IMR-90 (cell line): ENCODE data around the gene CCNL2.

ENCODE experiments used
- BHLHE40 ChIP-seq: fragments of 150-350 bp; IDR thresholded peaks from 2 replicates; pipeline ENCODE4 v1.6.1; 2016; ENCODE audit warnings: mild to moderate bottlenecking, low read depth, low read length
- CHD1 ChIP-seq: IDR thresholded peaks from 2 replicates; pipeline ENCODE4 v1.6.1; 2012; ENCODE audit warnings: low read depth, low read length, improper control_type of control experiment
- POLR2A ChIP-seq: IDR thresholded peaks from 2 replicates; pipeline ENCODE4 v1.6.1; 2012; ENCODE audit warnings: mild to moderate bottlenecking, low read depth, low read length
- RAD21 ChIP-seq: IDR thresholded peaks from 2 replicates; pipeline ENCODE4 v1.6.1; 2012; ENCODE audit warnings: low read length, improper control_type of control experiment
- SMC3 ChIP-seq: fragments of 150-350 bp; IDR thresholded peaks from 2 replicates; pipeline ENCODE4 v1.6.1; 2016; ENCODE audit warnings: low read depth, mild to moderate bottlenecking, antibody characterized with exemption, low read length, moderate library complexity
- TF ChIP-seq, protein P1 (sequence below): conservative IDR thresholded peaks from 2 replicates; pipeline ENCODE4 v1.5.1; 2012; ENCODE audit warnings: mild to moderate bottlenecking, low read depth, low read length, improper control_type of control experiment
- TF ChIP-seq, protein P2 (sequence below): fragments of 150-350 bp; IDR thresholded peaks from 2 replicates; pipeline ENCODE4 v1.6.1; 2017; ENCODE audit warnings: mild to moderate bottlenecking, antibody characterized with exemption, low read length, low read depth

DNA sequence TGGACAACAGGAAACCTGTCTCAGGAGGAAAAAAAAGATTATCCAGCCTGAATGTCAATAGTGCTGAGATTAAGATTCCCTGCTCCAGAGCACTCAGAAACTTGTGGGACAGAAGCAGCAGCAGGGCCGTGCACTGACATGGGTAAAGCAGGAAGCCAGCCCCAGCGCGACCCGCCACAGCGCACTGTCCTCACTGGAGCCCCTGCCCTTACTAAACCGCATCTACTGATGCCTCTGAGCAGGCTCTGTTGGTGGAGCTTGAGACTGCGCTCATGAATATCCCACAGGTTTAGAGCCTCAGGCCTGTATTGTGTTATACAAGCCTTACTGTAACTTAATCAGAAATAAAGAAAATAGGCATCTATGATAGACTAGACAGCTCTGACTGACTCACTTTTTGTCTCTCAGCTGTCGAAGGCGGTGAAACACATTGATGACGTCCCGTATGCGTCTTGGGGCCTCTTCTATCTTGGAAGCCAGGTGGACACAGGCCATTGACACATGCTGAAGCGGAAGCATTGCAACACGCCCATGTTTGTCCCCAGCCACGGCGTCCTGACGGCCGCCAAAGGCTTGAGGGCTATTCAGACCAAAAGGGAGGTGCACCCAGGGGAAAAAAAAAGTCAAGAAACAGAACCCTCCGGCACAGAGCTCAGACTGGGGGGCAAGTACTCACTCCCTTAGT, 1.2 kb downstream of the CCNL2 start:
- TF ChIP-seq, protein P1, sequence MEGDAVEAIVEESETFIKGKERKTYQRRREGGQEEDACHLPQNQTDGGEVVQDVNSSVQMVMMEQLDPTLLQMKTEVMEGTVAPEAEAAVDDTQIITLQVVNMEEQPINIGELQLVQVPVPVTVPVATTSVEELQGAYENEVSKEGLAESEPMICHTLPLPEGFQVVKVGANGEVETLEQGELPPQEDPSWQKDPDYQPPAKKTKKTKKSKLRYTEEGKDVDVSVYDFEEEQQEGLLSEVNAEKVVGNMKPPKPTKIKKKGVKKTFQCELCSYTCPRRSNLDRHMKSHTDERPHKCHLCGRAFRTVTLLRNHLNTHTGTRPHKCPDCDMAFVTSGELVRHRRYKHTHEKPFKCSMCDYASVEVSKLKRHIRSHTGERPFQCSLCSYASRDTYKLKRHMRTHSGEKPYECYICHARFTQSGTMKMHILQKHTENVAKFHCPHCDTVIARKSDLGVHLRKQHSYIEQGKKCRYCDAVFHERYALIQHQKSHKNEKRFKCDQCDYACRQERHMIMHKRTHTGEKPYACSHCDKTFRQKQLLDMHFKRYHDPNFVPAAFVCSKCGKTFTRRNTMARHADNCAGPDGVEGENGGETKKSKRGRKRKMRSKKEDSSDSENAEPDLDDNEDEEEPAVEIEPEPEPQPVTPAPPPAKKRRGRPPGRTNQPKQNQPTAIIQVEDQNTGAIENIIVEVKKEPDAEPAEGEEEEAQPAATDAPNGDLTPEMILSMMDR: no peak
- TF ChIP-seq POLR2A (no peak), BHLHE40 (no peak), SMC3 (no peak), RAD21 (no peak), CHD1 (no peak)
- TF ChIP-seq, protein P2, sequence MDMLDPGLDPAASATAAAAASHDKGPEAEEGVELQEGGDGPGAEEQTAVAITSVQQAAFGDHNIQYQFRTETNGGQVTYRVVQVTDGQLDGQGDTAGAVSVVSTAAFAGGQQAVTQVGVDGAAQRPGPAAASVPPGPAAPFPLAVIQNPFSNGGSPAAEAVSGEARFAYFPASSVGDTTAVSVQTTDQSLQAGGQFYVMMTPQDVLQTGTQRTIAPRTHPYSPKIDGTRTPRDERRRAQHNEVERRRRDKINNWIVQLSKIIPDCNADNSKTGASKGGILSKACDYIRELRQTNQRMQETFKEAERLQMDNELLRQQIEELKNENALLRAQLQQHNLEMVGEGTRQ: no peak
